Osteocyte (in vitro differentiated cells): Measurements from ENCODE around the gene KAZN. TPM values are rescaled to one million over a fixed set of nuclear protein-coding genes. Genes with fewer than 3 reads are reported as not detected.

Experiments
- DNase-seq: peaks from one replicate; pipeline ENCODE4 v3.0.0; 2021; ENCODE audit warnings: mixed read lengths; ENCODE audit not compliant: unreplicated experiment; ENCODE audit errors: extremely low spot score
- H3K27ac Mint-ChIP-seq: one replicate; pipeline ENCODE4 v1.8.0; 2021; ENCODE audit warnings: mild to moderate bottlenecking, mixed read lengths; ENCODE audit not compliant: unreplicated experiment
- H3K27me3 Mint-ChIP-seq: one replicate; pipeline ENCODE4 v1.8.0; 2021; ENCODE audit warnings: mixed read lengths; ENCODE audit not compliant: unreplicated experiment
- H3K36me3 Mint-ChIP-seq: one replicate; pipeline ENCODE4 v1.8.0; 2021; ENCODE audit warnings: mixed read lengths; ENCODE audit not compliant: unreplicated experiment
- H3K4me1 Mint-ChIP-seq: one replicate; pipeline ENCODE4 v1.8.0; 2021; ENCODE audit warnings: mixed read lengths; ENCODE audit not compliant: unreplicated experiment
- H3K4me3 Mint-ChIP-seq: one replicate; pipeline ENCODE4 v1.8.0; 2021; ENCODE audit warnings: mild to moderate bottlenecking, moderate library complexity, mixed read lengths; ENCODE audit not compliant: unreplicated experiment
- H3K9me3 Mint-ChIP-seq: one replicate; pipeline ENCODE4 v1.8.0; 2021; ENCODE audit warnings: mixed read lengths; ENCODE audit not compliant: unreplicated experiment
- total RNA-seq: library from RNA; stranded (reverse); gene quantifications from 2 replicates; pipeline ENCODE4 v1.2.1, GENCODE V29; 2021
- TF ChIP-seq, protein P1 (sequence below): fragments of 200-600 bp; sonication (generic); IDR thresholded peaks from 2 replicates; pipeline ENCODE4 v1.5.0; 2021; ENCODE audit warnings: antibody characterized with exemption, mild to moderate bottlenecking, moderate library complexity

KAZN gene
- total RNA-seq, 1 donor from 2014 or later, result 47.1 TPM

DNA sequence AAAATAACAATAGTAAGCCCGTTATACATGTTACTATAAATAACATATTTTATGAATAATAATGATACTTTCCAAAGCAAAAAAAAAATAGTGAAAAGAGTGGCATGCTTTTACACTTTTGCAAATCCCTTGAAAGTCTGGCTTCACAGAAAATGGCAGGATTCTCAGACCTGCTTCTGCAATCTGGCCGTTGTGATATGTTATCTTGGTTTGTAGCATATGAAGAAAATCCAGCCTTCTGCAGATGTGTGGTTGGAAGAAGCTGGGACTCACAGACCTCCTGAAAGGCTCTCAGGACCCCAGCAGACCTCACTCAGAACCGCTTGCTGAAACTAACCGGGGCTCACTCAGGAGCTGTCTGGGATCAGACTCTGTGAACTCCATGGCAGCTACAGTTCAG is 299.1 kb downstream of the KAZN start:
- peaks cover 12% of the 10 kb centered on the region for H3K27me3 Mint-ChIP-seq
- no peaks in the 10 kb centered on the region for H3K36me3 Mint-ChIP-seq
- peaks cover 2% of the 10 kb centered on the region for H3K4me1 Mint-ChIP-seq

DNA sequence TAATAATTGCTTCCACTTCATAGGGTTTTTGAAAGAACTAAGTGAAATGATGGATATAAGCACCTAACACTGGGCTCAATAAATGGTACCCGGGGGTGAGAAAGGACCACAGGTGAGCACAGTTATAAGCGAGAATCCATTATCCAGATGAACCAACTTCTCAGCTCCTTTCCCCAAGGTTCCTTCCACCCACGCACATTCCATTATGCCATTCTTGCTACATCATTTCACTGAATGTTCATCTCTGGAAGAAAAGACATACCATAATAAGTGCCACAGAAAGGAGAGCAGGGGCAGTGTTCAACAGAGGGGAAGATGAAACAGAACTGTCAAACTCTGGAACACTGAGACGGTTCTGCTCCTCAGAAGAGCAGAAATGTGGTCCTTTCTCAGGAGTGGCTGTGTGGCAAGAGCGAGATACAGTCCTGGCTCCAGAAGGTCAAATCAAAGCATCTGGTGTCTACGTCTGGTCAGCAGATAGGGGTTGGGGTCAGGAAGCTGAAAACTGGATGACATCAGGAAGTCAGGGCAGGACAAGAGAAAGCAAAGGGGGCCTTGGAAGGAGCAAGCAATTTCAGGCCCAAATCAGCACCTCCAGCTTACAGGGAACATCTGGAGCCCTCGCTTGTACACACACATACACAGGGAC is 299.6 kb downstream of the KAZN start:
- Mint-ChIP-seq H3K27me3 (peaks cover 12% of the 10 kb centered on the region), H3K36me3 (no peaks in the 10 kb centered on the region), H3K4me1 (peaks cover 2% of the 10 kb centered on the region), H3K9me3 (no peaks in the 10 kb centered on the region), H3K4me3 (no peak overlapping the region), H3K27ac (no peak overlapping the region)
- no peak for DNase-seq
- TF ChIP-seq, protein P1, sequence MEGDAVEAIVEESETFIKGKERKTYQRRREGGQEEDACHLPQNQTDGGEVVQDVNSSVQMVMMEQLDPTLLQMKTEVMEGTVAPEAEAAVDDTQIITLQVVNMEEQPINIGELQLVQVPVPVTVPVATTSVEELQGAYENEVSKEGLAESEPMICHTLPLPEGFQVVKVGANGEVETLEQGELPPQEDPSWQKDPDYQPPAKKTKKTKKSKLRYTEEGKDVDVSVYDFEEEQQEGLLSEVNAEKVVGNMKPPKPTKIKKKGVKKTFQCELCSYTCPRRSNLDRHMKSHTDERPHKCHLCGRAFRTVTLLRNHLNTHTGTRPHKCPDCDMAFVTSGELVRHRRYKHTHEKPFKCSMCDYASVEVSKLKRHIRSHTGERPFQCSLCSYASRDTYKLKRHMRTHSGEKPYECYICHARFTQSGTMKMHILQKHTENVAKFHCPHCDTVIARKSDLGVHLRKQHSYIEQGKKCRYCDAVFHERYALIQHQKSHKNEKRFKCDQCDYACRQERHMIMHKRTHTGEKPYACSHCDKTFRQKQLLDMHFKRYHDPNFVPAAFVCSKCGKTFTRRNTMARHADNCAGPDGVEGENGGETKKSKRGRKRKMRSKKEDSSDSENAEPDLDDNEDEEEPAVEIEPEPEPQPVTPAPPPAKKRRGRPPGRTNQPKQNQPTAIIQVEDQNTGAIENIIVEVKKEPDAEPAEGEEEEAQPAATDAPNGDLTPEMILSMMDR, result no peak

More for the DNA sequence above, 299.1 kb downstream of the KAZN start:
- no peaks in the 10 kb centered on the region for H3K9me3 Mint-ChIP-seq
- TF ChIP-seq, protein P1, result no peak
- no peak overlapping the region for H3K4me3 Mint-ChIP-seq
- DNase-seq, result no peak
- H3K27ac Mint-ChIP-seq, result no peak overlapping the region

DNA sequence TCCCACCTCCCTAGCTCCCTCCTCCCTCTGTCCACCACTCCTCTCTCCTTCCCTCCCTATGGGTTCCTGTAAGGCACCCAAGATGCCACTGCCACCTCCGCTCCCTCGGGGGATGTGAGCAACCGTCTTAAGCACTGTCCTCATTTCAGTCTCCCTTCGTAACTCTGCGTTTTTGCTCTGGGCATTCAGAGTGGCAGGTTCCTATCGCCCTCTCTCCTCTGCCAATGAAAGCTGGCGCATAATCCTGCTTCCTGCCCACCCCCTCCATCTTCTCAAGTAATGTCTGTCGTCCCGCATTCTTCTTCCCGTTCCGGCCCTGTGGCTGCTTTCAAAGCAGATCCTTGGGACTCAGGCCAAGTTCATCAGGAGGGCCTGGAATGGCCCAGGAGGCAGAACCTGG is 301.2 kb downstream of the KAZN start:
- H3K36me3 Mint-ChIP-seq, result no peaks in the 10 kb centered on the region
- H3K9me3 Mint-ChIP-seq, result no peaks in the 10 kb centered on the region
- H3K4me3 Mint-ChIP-seq, result no peak overlapping the region
- no peak overlapping the region for H3K27ac Mint-ChIP-seq
- TF ChIP-seq, protein P1, result no peak
- peaks cover 8% of the 10 kb centered on the region for H3K27me3 Mint-ChIP-seq
- H3K4me1 Mint-ChIP-seq, result peaks cover 1% of the 10 kb centered on the region
- DNase-seq, result no peak

DNA sequence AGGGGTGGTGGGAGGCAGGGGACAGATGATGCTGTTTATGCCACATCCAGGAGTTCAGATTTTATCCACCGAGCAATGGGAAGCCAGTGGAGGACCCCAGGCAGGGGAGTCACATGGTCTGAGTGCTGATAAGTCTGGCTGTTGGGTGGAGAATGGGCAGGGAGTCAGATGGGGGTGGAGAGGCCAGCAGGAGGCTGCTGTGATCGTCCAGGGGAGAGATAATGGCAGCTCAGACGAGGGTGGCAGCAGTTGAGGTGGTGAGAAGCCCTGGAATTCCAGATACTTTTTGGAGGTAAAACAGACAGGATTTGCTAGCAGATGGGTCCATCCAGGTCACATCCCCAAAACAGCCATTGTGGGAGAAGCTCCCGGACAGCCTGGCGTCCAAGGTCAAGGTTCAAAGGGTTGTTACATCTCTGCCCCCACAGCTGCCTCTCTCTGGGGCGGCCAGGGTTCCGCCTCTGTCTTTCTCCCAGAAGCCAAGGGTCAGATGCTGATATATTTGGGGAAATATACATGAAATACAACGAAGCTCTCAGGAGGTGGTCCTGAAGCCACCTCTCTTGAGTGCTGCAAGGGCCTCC is 303.0 kb downstream of the KAZN start:
- H3K4me1 Mint-ChIP-seq, result peaks cover 3% of the 10 kb centered on the region
- no peak overlapping the region for H3K27ac Mint-ChIP-seq
- H3K9me3 Mint-ChIP-seq, result no peaks in the 10 kb centered on the region
- H3K4me3 Mint-ChIP-seq, result no peak overlapping the region
- no peak for DNase-seq
- no peaks in the 10 kb centered on the region for H3K36me3 Mint-ChIP-seq
- H3K27me3 Mint-ChIP-seq, result peaks cover 8% of the 10 kb centered on the region
- TF ChIP-seq, protein P1, result no peak

DNA sequence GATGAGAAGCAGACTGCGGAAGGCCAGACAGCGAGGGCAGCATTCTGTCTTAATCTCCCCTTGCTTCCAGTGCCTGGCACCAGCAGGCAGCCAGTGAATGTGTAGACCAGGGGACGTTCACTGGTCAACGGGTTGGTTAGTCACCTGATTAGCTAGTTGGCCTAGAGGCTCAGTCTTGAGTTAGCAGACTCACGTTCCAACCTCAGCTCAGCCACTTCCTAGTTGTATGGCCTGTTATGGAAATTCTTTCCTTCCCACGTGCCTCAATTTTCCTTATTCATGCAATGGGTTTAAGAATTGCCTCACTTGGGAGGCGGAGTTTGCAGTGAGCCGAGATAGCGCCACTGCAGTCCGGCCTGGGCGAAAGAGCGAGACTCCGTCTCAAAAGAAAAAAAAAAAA is 305.4 kb downstream of the KAZN start:
- TF ChIP-seq, protein P1, result no peak
- H3K36me3 Mint-ChIP-seq, result no peaks in the 10 kb centered on the region
- H3K9me3 Mint-ChIP-seq, result no peaks in the 10 kb centered on the region
- no peak for DNase-seq
- H3K27ac Mint-ChIP-seq, result no peak overlapping the region
- H3K27me3 Mint-ChIP-seq, result peaks cover 8% of the 10 kb centered on the region
- H3K4me3 Mint-ChIP-seq, result no peak overlapping the region
- peaks cover 3% of the 10 kb centered on the region for H3K4me1 Mint-ChIP-seq
